GM10248 (cell line): Measurements from ENCODE around the gene SH3BGR.

Experiments
- CTCF ChIA-PET: fragments of 300-600 bp; sonication (Branson Sonifier 250); formaldehyde crosslinking; extraction: SDS; loops from one replicate; lab custom pipeline; 2021; ENCODE audit warnings: antibody characterized with exemption; lab: Yijun Ruan, JAX
- POLR2A ChIA-PET: fragments of 350-650 bp; sonication (Branson Sonifier 250); formaldehyde crosslinking; extraction: SDS; loops from one replicate; lab custom pipeline; 2020; ENCODE audit warnings: antibody characterized with exemption; lab: Yijun Ruan, JAX
- DNase-seq: peaks from one replicate; pipeline ENCODE4 v3.0.0; 2012; ENCODE audit errors: extremely low spot score
- TF ChIP-seq, protein P1 (sequence below): IDR thresholded peaks from 2 replicates; pipeline ENCODE4 v1.5.1; 2012; ENCODE audit warnings: mild to moderate bottlenecking, low read depth; ENCODE audit errors: extremely low read depth, missing control alignments, control extremely low read depth

The SH3BGR gene

DNA sequence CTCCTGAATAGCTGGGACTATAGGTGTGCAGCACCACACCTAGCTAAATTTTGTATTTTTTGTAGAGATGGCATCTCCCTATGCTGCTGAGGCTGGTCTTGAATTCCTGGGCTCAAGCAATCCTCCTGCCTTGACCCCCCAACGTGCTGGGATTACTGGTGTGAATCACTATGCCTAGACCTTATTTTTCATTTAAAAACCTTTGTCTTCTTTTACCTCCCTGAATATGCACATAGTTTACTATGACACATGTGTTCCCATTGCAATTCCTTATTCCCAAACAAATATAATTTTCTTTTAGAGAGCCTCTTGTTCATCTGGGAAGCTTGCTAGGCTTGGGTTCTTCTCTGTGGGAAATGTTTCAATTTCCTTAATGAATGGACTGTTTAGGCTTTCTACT is 16.8 kb downstream of the SH3BGR start:
- POLR2A ChIA-PET, result interaction anchor here (0.5 kb wide), 1 partner anchor 81 kb away, joined by 7 read pairs; no protein-coding TSS in a partner anchor
- TF ChIP-seq, protein P1, sequence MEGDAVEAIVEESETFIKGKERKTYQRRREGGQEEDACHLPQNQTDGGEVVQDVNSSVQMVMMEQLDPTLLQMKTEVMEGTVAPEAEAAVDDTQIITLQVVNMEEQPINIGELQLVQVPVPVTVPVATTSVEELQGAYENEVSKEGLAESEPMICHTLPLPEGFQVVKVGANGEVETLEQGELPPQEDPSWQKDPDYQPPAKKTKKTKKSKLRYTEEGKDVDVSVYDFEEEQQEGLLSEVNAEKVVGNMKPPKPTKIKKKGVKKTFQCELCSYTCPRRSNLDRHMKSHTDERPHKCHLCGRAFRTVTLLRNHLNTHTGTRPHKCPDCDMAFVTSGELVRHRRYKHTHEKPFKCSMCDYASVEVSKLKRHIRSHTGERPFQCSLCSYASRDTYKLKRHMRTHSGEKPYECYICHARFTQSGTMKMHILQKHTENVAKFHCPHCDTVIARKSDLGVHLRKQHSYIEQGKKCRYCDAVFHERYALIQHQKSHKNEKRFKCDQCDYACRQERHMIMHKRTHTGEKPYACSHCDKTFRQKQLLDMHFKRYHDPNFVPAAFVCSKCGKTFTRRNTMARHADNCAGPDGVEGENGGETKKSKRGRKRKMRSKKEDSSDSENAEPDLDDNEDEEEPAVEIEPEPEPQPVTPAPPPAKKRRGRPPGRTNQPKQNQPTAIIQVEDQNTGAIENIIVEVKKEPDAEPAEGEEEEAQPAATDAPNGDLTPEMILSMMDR, result no peak
- DNase-seq, result no peak
- CTCF ChIA-PET, result interaction anchor here (1.1 to 1.8 kb wide), 2 partner anchors 9 to 20 kb away, joined by 3 to 6 read pairs; no protein-coding TSS in a partner anchor

DNA sequence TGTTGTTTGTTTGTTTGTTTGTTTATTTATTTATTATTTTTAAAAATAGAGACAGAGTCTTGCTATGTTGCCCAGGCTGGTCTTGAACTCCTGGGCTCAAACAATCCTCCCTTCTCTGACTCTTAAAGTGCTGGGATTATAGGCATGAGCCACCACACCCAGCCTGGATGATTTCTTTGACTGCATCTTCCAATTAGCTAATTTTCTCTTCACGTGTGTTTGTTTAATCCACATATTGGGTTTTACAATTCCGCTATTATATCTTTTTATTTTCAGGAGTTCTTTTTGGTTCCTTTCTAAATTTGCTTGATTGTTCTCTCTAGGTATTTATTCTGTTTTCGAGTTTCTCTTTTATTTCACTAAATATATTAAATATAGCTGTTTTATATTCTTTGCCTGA is 19.8 kb downstream of the SH3BGR start:
- ChIA-PET POLR2A (no interaction called here), CTCF (interaction anchor here (0.6 kb wide), 1 partner anchor 291 kb away, joined by 3 read pairs; no protein-coding TSS in a partner anchor)
- TF ChIP-seq, protein P1, result no peak
- no peak for DNase-seq

DNA sequence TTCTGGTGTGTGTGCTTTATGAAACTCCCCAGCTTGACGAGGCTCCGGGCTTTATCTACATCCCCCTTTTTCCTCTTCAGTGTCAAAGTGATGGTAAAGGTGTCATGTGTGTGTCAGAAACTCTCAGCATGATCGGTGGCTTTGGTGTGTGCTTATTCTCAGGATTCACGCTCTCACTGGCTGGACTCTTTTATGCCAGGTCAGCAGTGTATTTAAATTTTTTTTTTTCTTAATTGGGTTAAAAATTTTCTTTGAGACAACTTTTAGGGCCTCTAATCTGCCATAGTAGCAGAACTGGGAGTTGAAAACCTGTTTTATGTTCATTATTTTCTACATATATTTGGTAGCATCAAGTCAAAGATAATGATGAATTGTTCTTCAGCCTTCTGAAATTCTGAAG is 21.0 kb downstream of the SH3BGR start:
- no peak for DNase-seq
- POLR2A ChIA-PET, result no interaction called here
- CTCF ChIA-PET, result no interaction called here
- TF ChIP-seq, protein P1, result no peak

DNA sequence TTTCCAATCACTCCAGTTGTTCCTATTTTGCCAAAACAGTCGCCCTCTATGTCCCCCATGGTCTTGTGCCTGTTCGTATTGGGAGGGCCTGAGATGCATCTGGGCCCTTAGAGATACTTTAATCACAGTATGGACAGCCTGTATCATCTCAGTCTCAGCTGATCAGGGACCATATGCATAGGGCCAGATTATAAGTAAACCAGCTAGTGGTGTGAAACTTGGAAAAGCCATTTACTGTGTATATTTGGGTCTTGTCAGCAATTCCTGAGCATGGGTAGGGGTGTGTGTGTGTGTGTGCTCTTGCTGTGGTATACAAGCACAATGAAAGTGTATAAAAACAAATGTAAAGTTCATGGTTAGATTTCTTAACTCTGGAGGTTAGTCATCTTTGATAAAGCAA is 22.8 kb downstream of the SH3BGR start:
- no peak for DNase-seq
- ChIA-PET CTCF (interaction anchor here (1.6 kb wide), 1 partner anchor 13 kb away, joined by 4 read pairs; no protein-coding TSS in a partner anchor), POLR2A (no interaction called here)
- TF ChIP-seq, protein P1, result no peak

DNA sequence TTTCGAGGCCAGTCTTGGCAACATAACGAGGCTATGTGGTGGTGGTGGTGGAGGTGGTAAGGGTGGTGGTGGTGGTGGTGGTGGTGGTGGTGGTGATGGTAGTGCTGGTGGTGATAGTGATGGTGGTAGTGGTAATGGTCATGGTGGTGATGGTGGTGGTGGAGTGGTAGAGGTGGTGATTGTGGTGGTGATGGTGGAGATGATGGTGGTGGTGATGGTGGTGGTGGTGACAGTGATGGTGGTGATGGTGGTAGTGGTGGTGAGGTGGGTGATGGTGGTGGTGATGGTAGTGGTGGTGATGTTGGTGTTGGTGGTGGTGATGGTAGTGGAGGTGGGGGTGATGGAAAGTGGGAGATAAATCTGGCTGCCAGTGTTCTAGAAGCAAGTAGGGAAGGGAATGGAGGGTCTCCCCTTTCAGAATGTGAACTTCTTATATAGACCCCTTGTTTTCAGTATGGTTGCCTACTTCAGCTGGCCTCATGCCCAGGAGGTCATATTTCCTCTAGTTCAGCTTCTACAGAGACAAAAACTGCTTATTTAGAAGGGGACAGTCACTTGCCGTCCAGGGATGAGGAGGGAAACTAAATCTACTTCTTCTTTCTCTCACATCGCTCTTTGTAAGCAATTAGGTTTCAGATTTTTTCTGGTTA is 27.5 kb downstream of the SH3BGR start:
- no peak for DNase-seq
- CTCF ChIA-PET, result no interaction called here
- TF ChIP-seq, protein P1, result no peak
- POLR2A ChIA-PET, result no interaction called here

DNA sequence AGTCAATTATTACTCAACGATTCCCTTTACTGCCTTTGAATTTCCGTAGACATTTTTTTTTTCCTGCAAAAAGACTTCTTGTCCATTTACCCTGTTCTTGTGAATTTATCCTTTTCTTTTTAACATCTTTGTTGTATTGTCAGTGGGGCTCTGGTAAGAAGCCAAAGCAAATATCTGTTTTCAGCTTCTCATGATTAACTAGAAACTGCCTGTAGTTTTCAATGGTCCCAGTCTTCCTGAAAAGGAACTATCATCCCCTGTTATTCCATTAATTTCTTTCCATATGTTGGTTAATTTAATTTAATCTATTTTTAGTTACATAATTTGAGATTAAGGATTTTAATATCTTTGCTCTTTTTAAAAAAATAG is 28.0 kb downstream of the SH3BGR start:
- CTCF ChIA-PET, result no interaction called here
- no peak for DNase-seq
- POLR2A ChIA-PET, result no interaction called here
- TF ChIP-seq, protein P1, result no peak
